ENCODE results near the gene GPRIN3.

- no peak for TF ChIP-seq CTCF (IDR thresholded peaks at IDR 0.05)
- no peak for TF ChIP-seq POLR2A (IDR thresholded peaks at IDR 0.05)
- no peak for TF ChIP-seq POLR2AphosphoS5 (IDR thresholded peaks at IDR 0.05)
Observed at GRCh38 chr4:89267392-89267791, 40.2 kb downstream of the GPRIN3 start.
